PC-3 (cell line): ENCODE measurements around the gene INSIG1.

Experiments used
- EZH2phosphoT487 ChIP-seq: fragments of 300-600 bp; sonication (generic); IDR thresholded peaks from 2 replicates; pipeline ENCODE4 v1.6.1; 2018; ENCODE audit warnings: mild to moderate bottlenecking, antibody characterized with exemption, low read length, borderline replicate concordance
- TF ChIP-seq, protein P1 (sequence below): fragments of 300-600 bp; sonication (generic); conservative IDR thresholded peaks from 2 replicates; pipeline ENCODE4 v1.5.1; 2017; ENCODE audit warnings: antibody characterized with exemption, low read depth, mild to moderate bottlenecking, low read length

DNA sequence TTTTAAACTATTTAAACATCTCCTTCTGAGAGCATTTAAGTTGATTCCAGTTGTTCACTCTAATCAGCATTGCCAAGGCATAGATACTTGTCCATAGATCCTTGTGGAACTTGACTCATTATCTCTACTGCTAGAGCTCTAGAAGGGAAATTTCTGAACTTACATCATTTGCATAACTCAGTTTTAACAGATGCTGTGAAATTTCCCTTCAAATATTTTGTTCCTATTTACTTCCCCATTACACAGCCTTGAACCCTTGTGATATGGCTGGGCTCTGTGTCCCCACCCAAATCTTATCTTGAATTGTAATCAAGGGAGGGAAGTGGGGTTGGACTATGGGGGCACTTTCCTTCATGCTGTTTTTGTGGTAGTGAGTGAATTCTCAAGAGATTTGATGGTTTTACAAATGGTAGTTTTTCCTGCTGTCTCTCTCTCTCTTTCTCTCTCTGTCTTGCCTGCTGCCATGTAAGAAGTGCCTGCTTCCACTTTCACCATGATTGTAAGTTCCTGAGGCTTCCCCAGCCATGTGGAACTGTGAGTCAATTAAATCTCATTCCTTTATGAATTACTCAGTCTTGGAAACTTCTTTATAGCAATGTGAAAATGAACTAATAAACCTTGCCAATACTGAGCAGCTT is 25.4 kb downstream of the INSIG1 start:
- TF ChIP-seq, protein P1, sequence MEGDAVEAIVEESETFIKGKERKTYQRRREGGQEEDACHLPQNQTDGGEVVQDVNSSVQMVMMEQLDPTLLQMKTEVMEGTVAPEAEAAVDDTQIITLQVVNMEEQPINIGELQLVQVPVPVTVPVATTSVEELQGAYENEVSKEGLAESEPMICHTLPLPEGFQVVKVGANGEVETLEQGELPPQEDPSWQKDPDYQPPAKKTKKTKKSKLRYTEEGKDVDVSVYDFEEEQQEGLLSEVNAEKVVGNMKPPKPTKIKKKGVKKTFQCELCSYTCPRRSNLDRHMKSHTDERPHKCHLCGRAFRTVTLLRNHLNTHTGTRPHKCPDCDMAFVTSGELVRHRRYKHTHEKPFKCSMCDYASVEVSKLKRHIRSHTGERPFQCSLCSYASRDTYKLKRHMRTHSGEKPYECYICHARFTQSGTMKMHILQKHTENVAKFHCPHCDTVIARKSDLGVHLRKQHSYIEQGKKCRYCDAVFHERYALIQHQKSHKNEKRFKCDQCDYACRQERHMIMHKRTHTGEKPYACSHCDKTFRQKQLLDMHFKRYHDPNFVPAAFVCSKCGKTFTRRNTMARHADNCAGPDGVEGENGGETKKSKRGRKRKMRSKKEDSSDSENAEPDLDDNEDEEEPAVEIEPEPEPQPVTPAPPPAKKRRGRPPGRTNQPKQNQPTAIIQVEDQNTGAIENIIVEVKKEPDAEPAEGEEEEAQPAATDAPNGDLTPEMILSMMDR: no peak
- TF ChIP-seq EZH2phosphoT487: no peak
